Measurements from ENCODE around the gene SSRP1.
"Not testable (repeated sequence)": the region's sequence is repeated elsewhere in the genome, so short reads cannot be mapped to it uniquely, and the experiment has no call there.

Gene SSRP1

GRCh38 chr11:57296205-57296604 is 39.5 kb downstream of the SSRP1 start:
- DNase-seq = not testable (repeated sequence)

- DNase-seq = no peak
These were observed 41.2 kb downstream of the SSRP1 start for GRCh38 chr11:57294225-57295131.

- DNase-seq = no peak
These were observed 45.4 kb downstream of the SSRP1 start for GRCh38 chr11:57290288-57290687.

GRCh38 chr11:57288771-57289579 is 46.7 kb downstream of the SSRP1 start:
- no peak for DNase-seq

GRCh38 chr11:57287884-57288283 is 47.8 kb downstream of the SSRP1 start:
- DNase-seq = no peak

- no peak for DNase-seq
These were observed 52.3 kb downstream of the SSRP1 start for GRCh38 chr11:57283231-57283990.

GRCh38 chr11:57281546-57281945 is 54.1 kb downstream of the SSRP1 start:
- not testable (repeated sequence) for DNase-seq

GRCh38 chr11:57279116-57279515 is 56.6 kb downstream of the SSRP1 start:
- no peak for DNase-seq

- DNase-seq = no peak
These were observed 57.0 kb downstream of the SSRP1 start for GRCh38 chr11:57278721-57279095.

- DNase-seq = peak; percentile 45 to 56
These were observed 57.6 kb downstream of the SSRP1 start for GRCh38 chr11:57277845-57278720.

GRCh38 chr11:57276971-57277675 is 58.6 kb downstream of the SSRP1 start:
- DNase-seq = no peak

GRCh38 chr11:57276169-57276970 is 59.3 kb downstream of the SSRP1 start:
- DNase-seq = no peak
